Testis (tissue), 2 donors: Measurements from ENCODE around the gene TXNDC5.

Experiments
- CTCF ChIP-seq, 3 experiments: fragments of 450-650 bp in 2 of 3; fragments of 200-600 bp in 1 of 3; sonication (generic) in 1 of 3; IDR thresholded peaks; one replicate each; pipeline ENCODE4 v1.5.1; 2016 to 2019; ENCODE audit warnings: antibody characterized with exemption in 3 of 3, mild to moderate bottlenecking in 2 of 3, moderate library complexity in 1 of 3
- POLR2A ChIP-seq: fragments of 450-650 bp; IDR thresholded peaks from one replicate; pipeline ENCODE4 v1.6.1; 2017; ENCODE audit warnings: antibody characterized with exemption, mild to moderate bottlenecking, moderate library complexity

GRCh38 chr6:7881765-7882500, 28.7 kb downstream of the TXNDC5 start:
- TF ChIP-seq CTCF (IDR thresholded peaks at IDR 0.05) (no peak), POLR2A (no peak)
